Large intestine (tissue), 3 donors: ENCODE results near the gene PPFIA4. TPM values are rescaled to one million over a fixed set of nuclear protein-coding genes. Genes with fewer than 3 reads are reported as not detected.
"Not testable (repeated sequence)": the region's sequence is repeated elsewhere in the genome, so short reads cannot be mapped to it uniquely, and the experiment has no call there.

Source experiments
- DNase-seq, 2 donors: peaks; one replicate each; pipeline versions ENCODE4 v3.0.0 to v3.0.0-alpha.2; 2013
- H3K27ac ChIP-seq: one replicate; pipeline ENCODE4 v1.5.1; 2013; ENCODE audit warnings: low read length
- H3K27me3 ChIP-seq: 2 replicates; pipeline ENCODE4 v1.6.1; 2013; ENCODE audit warnings: low read length; ENCODE audit not compliant: control insufficient read depth, insufficient read depth
- H3K36me3 ChIP-seq: 2 replicates; pipeline ENCODE4 v1.6.1; 2013; ENCODE audit warnings: low read length; ENCODE audit not compliant: control insufficient read depth, insufficient read depth
- H3K4me1 ChIP-seq: one replicate; pipeline ENCODE4 v1.6.1; 2013; ENCODE audit warnings: low read length; ENCODE audit not compliant: control insufficient read depth, insufficient read depth
- H3K4me3 ChIP-seq: one replicate; pipeline ENCODE4 v1.5.1; 2013; ENCODE audit warnings: low read length
- H3K9me3 ChIP-seq: one replicate; pipeline ENCODE4 v1.6.1; 2013; ENCODE audit warnings: mild to moderate bottlenecking, low read depth, low read length, moderate library complexity; ENCODE audit not compliant: control insufficient read depth
- WGBS: methylation state at CpG from one replicate; pipeline ENCODE4 v1.1.5; 2013; ENCODE audit warnings: low lambda C conversion rate; ENCODE audit not compliant: insufficient coverage; 5-methylcytosine and 5-hydroxymethylcytosine counted together
- polyA plus RNA-seq: library from polyadenylated mRNA; unstranded; fragments of 120-200 nt; gene quantifications from one replicate; pipeline ENCODE4 v1.2.1, GENCODE V29; 2013

PPFIA4 gene
- polyA plus RNA-seq, 1 donor, result 4.1 TPM

DNA sequence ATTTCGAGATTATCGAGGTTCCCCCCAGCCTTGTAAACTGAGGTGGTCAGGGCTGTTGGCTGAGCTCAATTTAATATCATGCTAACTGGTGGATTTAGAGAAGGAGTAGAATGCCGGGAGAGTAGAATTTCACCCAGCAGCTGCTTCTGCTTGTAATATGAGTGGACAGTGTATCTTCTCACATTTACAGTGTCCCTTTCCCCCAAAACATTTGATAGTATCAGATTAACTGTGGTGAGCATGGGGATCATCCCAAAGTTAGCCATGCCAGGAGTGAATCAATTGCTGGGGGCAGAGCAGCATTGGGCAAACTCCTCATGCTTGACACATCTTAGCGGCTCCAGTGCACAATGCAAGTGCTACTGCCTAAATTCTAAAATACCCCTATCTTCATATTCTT is 9.2 kb upstream of the PPFIA4 start:
- no peak for DNase-seq
- Histone ChIP-seq H3K27ac (no peak overlapping the region), H3K4me1 (no peaks in the 10 kb centered on the region), H3K9me3 (no peaks in the 10 kb centered on the region), H3K36me3 (peaks cover 87% of the 10 kb centered on the region), H3K27me3 (no peaks in the 10 kb centered on the region), H3K4me3 (no peak overlapping the region)
- WGBS, result 100% methylated on average over 2 of the region's 4 CpGs

DNA sequence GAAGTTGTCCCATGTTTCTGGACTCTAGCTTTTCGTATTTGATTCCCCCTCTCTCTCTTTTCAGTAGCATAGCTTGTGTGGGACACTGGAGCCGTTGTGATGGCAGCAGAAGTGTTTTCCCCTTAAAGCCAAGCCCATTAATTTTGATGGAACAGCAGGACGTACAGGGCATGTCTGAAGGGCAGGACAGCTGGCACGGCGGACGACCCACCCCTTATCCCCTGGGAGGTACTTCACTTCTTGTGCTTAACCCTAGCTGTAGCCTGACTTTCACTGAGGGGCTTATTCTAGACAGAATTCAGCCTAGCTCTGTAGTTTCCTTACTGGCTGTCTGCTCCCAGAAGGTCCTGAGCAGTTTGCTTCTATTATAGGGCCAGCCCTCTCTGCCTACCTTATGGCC is 8.6 kb upstream of the PPFIA4 start:
- H3K36me3 ChIP-seq, result peaks cover 92% of the 10 kb centered on the region
- H3K27me3 ChIP-seq, result no peaks in the 10 kb centered on the region
- H3K4me1 ChIP-seq, result no peaks in the 10 kb centered on the region
- H3K4me3 ChIP-seq, result no peak overlapping the region
- H3K27ac ChIP-seq, result no peak overlapping the region
- H3K9me3 ChIP-seq, result no peaks in the 10 kb centered on the region
- no CpG with 5 or more reads among the region's 6 CpGs for WGBS
- no peak for DNase-seq

DNA sequence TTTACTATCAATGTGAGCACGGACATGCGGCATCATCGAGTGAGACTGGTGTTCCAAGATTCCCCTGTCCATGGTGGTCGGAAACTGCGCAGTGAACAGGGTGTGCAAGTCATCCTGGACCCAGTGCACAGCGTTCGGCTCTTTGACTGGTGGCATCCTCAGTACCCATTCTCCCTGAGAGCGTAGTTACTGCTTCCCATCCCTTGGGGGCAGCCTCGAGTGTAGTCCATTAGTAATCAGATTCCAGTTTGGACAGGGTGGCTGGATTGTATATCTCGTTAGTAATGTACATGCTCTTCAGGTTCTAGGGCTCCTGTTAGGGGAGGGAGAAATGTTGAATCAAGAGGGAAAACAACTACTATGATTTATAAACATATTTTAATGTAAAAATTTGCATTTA is 3.4 kb upstream of the PPFIA4 start:
- not testable (repeated sequence) for H3K27ac ChIP-seq, H3K9me3 ChIP-seq, H3K4me3 ChIP-seq, DNase-seq, H3K4me1 ChIP-seq
- Histone ChIP-seq H3K27me3 (peaks cover 15% of the 10 kb centered on the region), H3K36me3 (peaks cover 52% of the 10 kb centered on the region)
- no CpG with 5 or more reads among the region's 10 CpGs for whole genome bisulfite sequencing

DNA sequence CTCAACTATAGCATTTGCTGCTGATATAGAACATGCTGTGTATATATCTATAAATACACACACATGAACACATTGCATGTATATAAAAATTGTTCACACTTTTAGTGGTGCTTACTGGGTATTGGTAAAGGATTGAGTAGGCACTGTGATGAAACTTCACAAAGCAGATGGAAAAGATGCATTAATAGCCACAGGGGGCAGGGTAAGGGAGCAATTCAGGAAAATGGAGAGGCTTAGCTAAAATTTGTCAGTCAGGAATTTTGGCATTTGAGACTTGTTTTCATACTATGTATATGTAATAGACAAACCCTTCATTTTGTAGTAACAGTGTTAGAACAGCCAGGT is 633 bp upstream of the PPFIA4 start:
- no peak for DNase-seq

DNA sequence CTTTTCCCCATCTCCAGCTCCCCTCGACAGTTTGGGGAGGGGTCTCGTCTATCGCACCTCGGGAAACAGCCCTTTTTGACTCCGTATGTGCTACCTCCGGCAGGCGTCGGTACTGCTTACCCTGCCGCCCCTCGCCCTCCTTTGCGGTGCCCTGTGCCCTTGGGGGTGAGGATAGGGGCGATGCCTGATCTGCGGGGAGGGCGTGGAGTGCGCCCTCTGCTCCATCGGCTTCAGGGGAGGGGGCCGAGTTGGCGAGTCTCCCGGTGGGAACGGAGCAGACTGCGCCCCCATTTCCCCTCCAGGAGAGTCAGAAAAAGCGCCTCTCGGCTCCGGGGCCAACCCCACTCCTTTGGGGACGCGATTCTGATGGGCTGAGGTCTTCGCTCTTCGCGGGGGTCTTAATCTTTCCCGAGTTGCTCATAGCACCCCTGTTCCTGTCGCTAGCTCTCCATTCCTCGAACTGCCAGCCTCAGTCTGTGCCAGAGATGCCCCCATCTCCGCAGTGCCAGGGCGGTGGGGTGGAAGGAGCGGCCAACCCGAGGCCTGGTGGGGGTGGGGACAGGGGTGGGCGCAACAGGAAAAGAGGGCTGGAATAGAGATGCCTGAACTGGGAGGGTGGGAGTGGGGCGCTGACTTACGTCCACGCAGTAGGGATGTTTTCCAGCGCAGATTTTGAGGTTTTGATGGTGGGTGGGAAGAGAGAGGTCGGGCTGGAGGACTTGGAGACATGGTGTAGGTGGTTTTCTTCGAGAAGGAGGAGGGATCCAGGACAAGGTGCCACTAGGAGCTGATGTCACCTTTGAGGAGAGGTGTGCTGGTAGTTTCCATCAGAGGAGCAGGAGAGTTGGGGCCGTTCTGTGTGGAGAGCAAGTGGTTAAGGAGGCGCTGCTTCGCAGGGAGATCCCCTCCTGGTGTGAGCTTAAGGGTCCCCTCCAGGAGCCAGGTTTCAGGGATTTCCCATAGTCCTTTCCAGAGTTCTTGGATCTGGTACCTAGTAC is 674 bp downstream of the PPFIA4 start:
- no CpG with 5 or more reads among the region's 46 CpGs for WGBS

More for the DNA sequence above, 633 bp upstream of the PPFIA4 start:
- Histone ChIP-seq H3K27me3 (peaks cover 27% of the 10 kb centered on the region), H3K36me3 (peaks cover 28% of the 10 kb centered on the region), H3K4me3 (no peak overlapping the region), H3K9me3 (no peaks in the 10 kb centered on the region), H3K4me1 (peaks cover 9% of the 10 kb centered on the region), H3K27ac (no peak overlapping the region)

DNA sequence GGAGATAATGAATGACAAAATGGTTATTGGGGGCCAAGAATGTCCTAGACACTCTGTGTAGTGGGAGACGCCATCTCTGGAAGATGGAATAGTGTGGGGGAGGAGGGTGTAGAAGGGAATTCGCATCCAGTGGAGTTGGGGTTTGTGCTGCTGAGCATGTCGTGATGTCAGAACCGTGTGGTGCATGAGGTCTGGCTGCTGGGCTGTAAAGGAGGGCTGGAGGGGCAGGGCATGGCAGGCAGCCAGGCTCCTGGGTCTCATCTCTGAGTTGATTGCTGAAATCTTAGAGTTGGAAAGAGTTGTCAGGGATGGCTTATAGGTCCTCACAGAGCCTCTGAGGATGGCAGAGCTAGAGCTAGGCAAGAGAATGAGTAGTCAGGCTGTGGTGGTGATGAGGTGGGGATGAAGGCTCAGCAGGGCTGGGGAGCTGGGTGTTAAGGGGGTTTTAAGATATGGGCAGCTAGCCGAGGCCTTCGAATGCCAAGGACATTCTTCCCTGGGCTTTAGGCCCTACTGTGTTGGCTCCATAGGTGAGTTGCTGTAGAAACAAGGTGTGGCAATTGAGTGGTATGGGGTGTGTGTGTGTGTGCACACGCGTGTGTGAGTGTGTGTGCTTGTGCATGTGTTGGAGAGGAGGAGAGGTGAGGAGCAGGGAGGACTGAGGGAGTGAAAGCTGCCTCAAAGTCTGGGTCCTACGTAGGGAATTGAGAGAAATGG is 1.9 kb downstream of the PPFIA4 start:
- Histone ChIP-seq H3K27me3 (peaks cover 27% of the 10 kb centered on the region), H3K9me3 (no peaks in the 10 kb centered on the region), H3K4me1 (peaks cover 9% of the 10 kb centered on the region), H3K4me3 (no peak overlapping the region), H3K36me3 (peaks cover 10% of the 10 kb centered on the region), H3K27ac (peak overlapping the region; percentile 37)
- DNase-seq, result no peak
- 80% methylated on average over 1 of the region's 9 CpGs for WGBS

More for the DNA sequence above, 674 bp downstream of the PPFIA4 start:
- Histone ChIP-seq H3K4me1 (peaks cover 9% of the 10 kb centered on the region), H3K27me3 (peaks cover 27% of the 10 kb centered on the region), H3K4me3 (peak overlapping the region; percentile 58), H3K36me3 (peaks cover 17% of the 10 kb centered on the region), H3K27ac (no peak overlapping the region), H3K9me3 (no peaks in the 10 kb centered on the region)
- DNase-seq, result no peak

DNA sequence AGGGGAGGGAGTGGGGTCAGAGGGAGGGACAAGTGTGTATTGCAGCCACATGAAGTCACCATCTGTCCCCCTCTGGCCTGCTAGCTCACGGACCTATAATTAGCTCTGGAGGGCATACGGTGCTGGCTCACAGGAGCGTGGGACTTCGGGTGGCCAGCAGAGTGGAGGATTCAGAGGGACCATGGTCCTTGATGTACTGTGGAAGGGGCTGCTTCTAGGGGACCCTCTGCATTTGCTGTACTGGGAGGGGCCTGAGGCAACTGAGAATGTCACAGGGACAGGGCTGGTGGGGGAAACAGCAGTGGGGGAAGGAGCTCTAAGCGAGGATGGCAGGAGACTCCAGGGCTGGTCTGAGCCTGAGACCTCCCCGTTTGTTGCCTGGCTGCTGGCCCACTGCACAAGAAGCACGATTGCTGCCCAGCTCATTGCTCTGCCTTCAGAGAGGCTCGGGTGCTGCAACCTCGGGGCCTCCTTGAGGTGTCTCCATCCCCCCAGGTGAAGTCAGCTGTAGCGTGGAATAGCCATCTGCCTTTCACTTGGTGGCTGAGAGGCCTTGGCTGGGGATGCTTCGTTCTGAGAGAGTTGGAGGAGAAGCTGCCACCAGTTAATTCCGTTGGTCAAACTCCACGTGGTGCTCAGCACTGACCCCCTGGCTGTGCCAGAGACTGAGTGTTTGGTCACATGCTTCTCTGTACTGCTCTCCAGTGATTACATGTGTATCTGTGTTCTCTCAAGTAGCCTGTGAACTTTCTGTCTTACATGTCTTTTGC is 2.7 kb downstream of the PPFIA4 start:
- Histone ChIP-seq H3K4me1 (peaks cover 9% of the 10 kb centered on the region), H3K4me3 (no peak overlapping the region), H3K27ac (no peak overlapping the region), H3K36me3 (peaks cover 9% of the 10 kb centered on the region), H3K27me3 (peaks cover 27% of the 10 kb centered on the region), H3K9me3 (no peaks in the 10 kb centered on the region)
- no CpG with 5 or more reads among the region's 13 CpGs for WGBS
- no peak for DNase-seq

DNA sequence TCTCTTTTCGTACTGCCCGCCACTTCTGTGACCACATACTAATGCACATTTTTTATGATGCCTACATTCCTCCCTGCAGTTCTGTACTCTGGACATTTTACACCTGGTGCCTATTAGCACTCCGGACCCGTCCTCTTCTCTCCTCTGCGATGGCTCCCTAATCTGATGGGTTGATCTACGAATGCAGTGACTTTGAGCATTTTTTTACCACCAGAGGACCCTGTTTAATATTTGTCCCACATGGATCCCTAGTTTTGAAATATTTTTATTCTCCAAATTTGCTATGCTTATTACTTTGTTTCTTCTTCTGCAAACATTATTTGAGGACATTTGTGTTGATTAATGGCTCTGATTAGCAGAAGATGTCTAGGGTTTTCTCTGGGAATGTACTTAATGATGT is 5.2 kb downstream of the PPFIA4 start:
- no peak for DNase-seq

DNA sequence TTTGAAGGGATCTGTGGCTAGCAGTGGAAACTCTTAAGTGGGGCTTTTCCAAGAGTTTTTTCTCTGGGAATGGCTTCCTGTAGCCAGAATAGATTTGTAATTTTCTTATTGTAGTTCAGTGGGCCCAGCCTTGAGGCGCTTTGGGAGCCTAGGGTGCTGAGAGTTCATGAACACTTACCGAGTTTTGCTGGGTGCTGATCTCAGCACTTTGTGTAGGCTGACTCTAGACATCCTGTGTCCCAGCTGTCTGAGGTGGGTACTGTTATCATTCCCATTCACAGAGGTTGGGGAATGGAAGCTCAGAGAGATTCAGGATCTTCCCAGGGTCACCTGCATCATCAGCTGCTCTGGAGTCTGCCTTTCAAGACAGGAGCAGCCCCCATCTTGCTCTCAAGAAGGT is 7.0 kb downstream of the PPFIA4 start:
- no peak overlapping the region for H3K4me3 ChIP-seq
- DNase-seq, result no peak
- H3K27me3 ChIP-seq, result peaks cover 8% of the 10 kb centered on the region
- H3K4me1 ChIP-seq, result no peaks in the 10 kb centered on the region
- H3K27ac ChIP-seq, result no peak overlapping the region
- no peaks in the 10 kb centered on the region for H3K9me3 ChIP-seq
- no CpG with 5 or more reads among the region's 2 CpGs for WGBS
- H3K36me3 ChIP-seq, result no peaks in the 10 kb centered on the region

More for the DNA sequence above, 5.2 kb downstream of the PPFIA4 start:
- peaks cover 26% of the 10 kb centered on the region for H3K27me3 ChIP-seq
- no peaks in the 10 kb centered on the region for H3K9me3 ChIP-seq
- no peak overlapping the region for H3K27ac ChIP-seq
- no peaks in the 10 kb centered on the region for H3K36me3 ChIP-seq
- no CpG with 5 or more reads among the region's 6 CpGs for WGBS
- no peak overlapping the region for H3K4me3 ChIP-seq
- H3K4me1 ChIP-seq, result peaks cover 5% of the 10 kb centered on the region

DNA sequence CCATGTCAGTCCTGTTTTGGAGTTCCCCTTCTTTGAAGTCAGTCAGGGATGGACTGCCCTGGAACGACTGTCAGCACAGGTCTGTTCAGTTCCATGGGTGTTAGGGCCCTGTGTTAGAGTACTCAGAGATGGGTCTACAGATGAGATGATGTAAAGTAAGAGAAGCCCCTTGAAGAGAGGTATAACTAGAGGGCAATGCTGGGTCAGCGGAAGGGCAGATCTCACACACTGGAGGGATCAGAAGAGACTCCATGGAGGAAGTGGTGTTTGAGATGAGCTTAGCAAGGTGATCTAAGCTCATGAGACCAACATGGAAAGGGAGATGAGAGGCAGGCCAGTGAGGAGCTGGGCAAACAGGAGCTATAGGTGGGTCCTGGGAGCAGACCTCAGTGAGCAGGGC is 7.6 kb downstream of the PPFIA4 start:
- Histone ChIP-seq H3K36me3 (no peaks in the 10 kb centered on the region), H3K9me3 (no peaks in the 10 kb centered on the region), H3K27ac (no peak overlapping the region), H3K4me3 (no peak overlapping the region), H3K27me3 (peaks cover 3% of the 10 kb centered on the region), H3K4me1 (no peaks in the 10 kb centered on the region)
- 100% methylated on average over 1 of the region's 2 CpGs for WGBS
- DNase-seq, result no peak
